ENCODE results near the gene SLC40A1. TPM values are rescaled to one million over a fixed set of nuclear protein-coding genes. Genes with fewer than 3 reads are reported as not detected.

SLC40A1 gene
- total and polyA plus RNA-seq, 2 of the 8 experiments (the other 6 are each of a cell fraction or from before 2014, with no cell fraction given) = 0.03 TPM; not detected in 1

DNA sequence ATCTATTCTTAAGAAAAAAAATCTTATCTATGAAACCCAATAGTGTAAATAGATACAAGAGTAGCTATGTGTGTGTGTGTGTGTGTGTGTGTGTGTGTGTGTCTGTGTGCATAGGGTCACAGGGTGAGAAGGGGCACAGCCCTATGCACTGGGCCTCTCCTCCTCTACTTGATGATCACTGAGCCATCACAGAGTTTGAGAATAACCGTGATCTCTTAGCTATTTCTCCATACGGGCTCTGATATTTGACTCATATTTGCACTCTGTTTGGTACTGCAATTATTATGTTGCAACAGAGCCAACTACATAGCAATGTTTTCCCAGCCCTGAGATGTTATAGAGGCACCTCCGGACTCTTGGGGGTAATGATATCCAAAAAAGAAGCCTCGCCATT lies 28.8 kb upstream of the SLC40A1 start:
- no peak overlapping the region for H3K56ac ChIP-seq (replicated peaks; ENCODE audit: insufficient read length, low read depth, low read length)
- DNase-seq (ENCODE audit: low read depth in 1 of 2, low spot score in 2 of 2) = no peak
- no peak overlapping the region for H3K27ac ChIP-seq (ENCODE audit: low read depth, low read length)
- no peaks in the 10 kb centered on the region for H3K36me3 ChIP-seq (ENCODE audit: control insufficient read depth in 2 of 4, insufficient read depth in 4 of 4, low read length in 3 of 4)
- H2BK5ac ChIP-seq (ENCODE audit: low read depth, low read length) = no peak overlapping the region
- H3K23me2 ChIP-seq (ENCODE audit: low read depth, low read length) = no peaks in the 10 kb centered on the region
- no peaks in the 10 kb centered on the region for H3K79me2 ChIP-seq (ENCODE audit: control insufficient read depth in 1 of 2, insufficient read depth in 2 of 2, low read length in 2 of 2)
- no peak overlapping the region for H3K18ac ChIP-seq (ENCODE audit: extremely low read depth, low read length)
- no peak overlapping the region for H3K23ac ChIP-seq (ENCODE audit: insufficient read length)
- H3K27me3 ChIP-seq (replicated peaks in 1 of 4; ENCODE audit: control insufficient read depth in 3 of 4, extremely low read depth in 1 of 4, insufficient read depth in 3 of 4, low read length in 3 of 4) = no peaks in the 10 kb centered on the region
- 93% methylated on average over 4 of the region's 4 CpGs; no CpG with 5 or more reads in 1 of the 2 experiments for WGBS, 2 experiments (ENCODE audit: extremely low coverage in 1 of 2, insufficient coverage in 1 of 2, insufficient read length in 1 of 2, insufficient replicate concordance in 2 of 2, low coverage in 1 of 2, low lambda C conversion rate in 2 of 2, missing lambda C conversion rate in 1 of 2)
- no peak overlapping the region for H4K5ac ChIP-seq (ENCODE audit: insufficient read length, low read depth, low read length)
- no peak overlapping the region for H2BK20ac ChIP-seq (ENCODE audit: low read length)
- H3K79me1 ChIP-seq (ENCODE audit: low read depth, low read length) = no peaks in the 10 kb centered on the region
- H4K8ac ChIP-seq (ENCODE audit: extremely low read depth, insufficient read depth, low read length) = no peak overlapping the region
- no peak overlapping the region for H4K91ac ChIP-seq (replicated peaks; ENCODE audit: insufficient read length, low read length)
- no peak overlapping the region for H3K9ac ChIP-seq (replicated peaks in 1 of 4; ENCODE audit: extremely low read depth in 1 of 4, low read depth in 3 of 4, low read length in 3 of 4)
- H3K9me3 ChIP-seq (ENCODE audit: insufficient read depth in 2 of 2, low read depth in 1 of 2, low read length in 1 of 2) = no peaks in the 10 kb centered on the region
- H2BK15ac ChIP-seq (ENCODE audit: low read length) = no peak overlapping the region
- ChIA-PET CTCF (ENCODE audit: partially characterized antibody) (interaction anchor here (0.9 kb wide), 1 partner anchor 24 kb away, joined by 3 read pairs; no protein-coding TSS in a partner anchor), POLR2A (ENCODE audit: partially characterized antibody) (no interaction called here)
- H2BK12ac ChIP-seq (ENCODE audit: low read depth, low read length) = no peak overlapping the region
- no peaks in the 10 kb centered on the region for H4K20me1 ChIP-seq (replicated peaks in 1 of 2; ENCODE audit: control insufficient read depth in 1 of 2, insufficient read depth in 2 of 2, low read length in 2 of 2)
- H3K4me3 ChIP-seq (ENCODE audit: extremely low read depth in 1 of 4, insufficient read depth in 2 of 4, low read depth in 3 of 4, low read length in 4 of 4) = no peak overlapping the region
- no peak overlapping the region for H2AK5ac ChIP-seq (ENCODE audit: low read depth, low read length)
- H3K14ac ChIP-seq (ENCODE audit: insufficient read length) = no peak overlapping the region
- no peak for TF ChIP-seq CBX5 (IDR thresholded peaks at IDR 0.05; ENCODE audit: low read depth, low read length)
- no peak for TF ChIP-seq CBX8 (IDR thresholded peaks at IDR 0.05; ENCODE audit: borderline replicate concordance, low read depth, low read length)
- TF ChIP-seq HDAC6 (IDR thresholded peaks at IDR 0.05; ENCODE audit: low read depth, low read length) = no peak
- no peak for TF ChIP-seq RXRA (IDR thresholded peaks at IDR 0.05; ENCODE audit: insufficient read depth, low read depth, low read length)
- H3K4me2 ChIP-seq (ENCODE audit: insufficient read depth in 1 of 2, low read depth in 2 of 2, low read length in 2 of 2) = no peak overlapping the region
- H2AFZ ChIP-seq (ENCODE audit: low read length) = no peak overlapping the region
- no peak overlapping the region for H2BK120ac ChIP-seq (replicated peaks; ENCODE audit: low read depth, low read length)
- no peaks in the 10 kb centered on the region for H3K4me1 ChIP-seq (replicated peaks in 1 of 4; ENCODE audit: control insufficient read depth in 3 of 4, insufficient read depth in 4 of 4, low read length in 3 of 4)
- H3K4ac ChIP-seq (replicated peaks; ENCODE audit: insufficient read length, low read depth, low read length) = no peak overlapping the region
- no peak for FAIRE-seq

Measured in H1 (cell line).